NT2/D1 (cell line): Measurements from ENCODE around the gene IER5.
"Not testable (repeated sequence)": the region's sequence is repeated elsewhere in the genome, so short reads cannot be mapped to it uniquely, and the experiment has no call there.

ENCODE experiments used
- DNase-seq: peaks from one replicate; pipeline ENCODE4 v3.0.0-alpha.2; 2011; ENCODE audit warnings: low read depth, low spot score
- H3K27me3 ChIP-seq: 2 replicates; pipeline ENCODE4 v1.6.0; 2011; ENCODE audit warnings: mild to moderate bottlenecking; ENCODE audit not compliant: insufficient read length, insufficient read depth
- H3K36me3 ChIP-seq: 2 replicates; pipeline ENCODE4 v1.6.1; 2011; ENCODE audit warnings: mild to moderate bottlenecking, low read length, mixed read lengths; ENCODE audit not compliant: insufficient read depth, insufficient read length
- H3K4me1 ChIP-seq: 2 replicates; pipeline ENCODE4 v1.5.1; 2011; ENCODE audit not compliant: insufficient read depth, insufficient read length
- H3K4me3 ChIP-seq: 2 replicates; pipeline ENCODE4 v1.5.1; 2011; ENCODE audit warnings: low read depth; ENCODE audit not compliant: insufficient read length
- H3K9ac ChIP-seq: 2 replicates; pipeline ENCODE4 v1.6.0; 2011; ENCODE audit warnings: low read depth; ENCODE audit not compliant: insufficient read length
- H3K9me3 ChIP-seq: 2 replicates; pipeline ENCODE4 v1.5.1; 2011; ENCODE audit warnings: mild to moderate bottlenecking, low read length; ENCODE audit not compliant: insufficient read depth
- SUZ12 ChIP-seq: IDR thresholded peaks from 2 replicates; pipeline ENCODE4 v1.6.1; 2011; ENCODE audit not compliant: insufficient read length, insufficient read depth; ENCODE audit errors: extremely low read depth
- YY1 ChIP-seq: IDR thresholded peaks from 2 replicates; pipeline ENCODE4 v1.6.1; 2011; ENCODE audit not compliant: insufficient read length, insufficient read depth
- ZNF274 ChIP-seq: IDR thresholded peaks from 2 replicates; pipeline ENCODE4 v1.6.1; 2011; ENCODE audit warnings: mild to moderate bottlenecking, low read depth, low read length

IER5 gene

DNA sequence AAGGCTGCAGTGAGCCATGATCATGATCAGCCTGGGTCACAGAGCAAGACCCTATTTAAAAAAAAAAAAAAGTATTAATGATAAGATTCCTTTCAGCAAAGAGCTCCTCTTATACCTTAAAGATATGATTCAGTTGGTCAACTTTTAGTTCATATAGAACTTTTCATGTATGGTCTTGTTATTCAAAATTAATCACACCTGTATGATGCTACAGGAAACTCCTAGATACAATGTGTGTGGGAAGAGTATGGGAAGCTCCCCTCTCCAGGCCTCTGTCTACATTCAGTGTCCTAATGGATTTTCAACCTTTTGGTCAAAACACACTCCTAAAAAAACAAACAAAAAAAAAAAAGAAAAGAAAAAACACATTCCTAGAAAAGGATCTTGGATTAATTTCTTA lies 37.6 kb upstream of the IER5 start:
- no peaks in the 10 kb centered on the region for H3K36me3 ChIP-seq
- H3K9me3 ChIP-seq: peaks cover 3% of the 10 kb centered on the region; the same call in 1 of the 2 replicates
- no peak overlapping the region for H3K9ac ChIP-seq
- TF ChIP-seq SUZ12 (no peak), YY1 (no peak), ZNF274 (no peak)
- DNase-seq: no peak
- H3K27me3 ChIP-seq: no peaks in the 10 kb centered on the region
- no peak overlapping the region for H3K4me3 ChIP-seq
- no peaks in the 10 kb centered on the region for H3K4me1 ChIP-seq

DNA sequence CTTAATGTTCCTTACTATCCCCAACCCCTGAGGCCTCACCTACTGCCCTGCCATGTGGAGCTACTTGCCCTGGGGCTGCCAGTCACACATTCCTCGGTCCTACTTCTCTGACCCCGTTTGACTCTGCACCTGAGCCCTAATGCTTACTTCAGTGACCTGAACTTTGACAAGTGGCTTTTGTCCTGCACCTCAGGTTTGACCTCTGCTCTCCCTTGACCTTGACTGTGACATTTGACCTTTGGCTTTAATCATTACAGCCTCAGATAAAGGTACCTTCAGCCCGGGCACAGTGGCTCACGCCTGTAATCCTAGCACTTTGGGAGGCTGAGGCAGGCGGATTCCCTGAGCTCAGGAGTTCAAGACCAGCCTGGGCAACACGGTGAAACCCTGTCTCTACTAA lies 31.9 kb upstream of the IER5 start:
- DNase-seq: no peak
- H3K9ac ChIP-seq: no peak overlapping the region
- no peaks in the 10 kb centered on the region for H3K4me1 ChIP-seq
- H3K36me3 ChIP-seq: no peaks in the 10 kb centered on the region
- H3K9me3 ChIP-seq: peaks cover 7% of the 10 kb centered on the region
- H3K27me3 ChIP-seq: no peaks in the 10 kb centered on the region
- TF ChIP-seq ZNF274: no peak
- no peak for TF ChIP-seq SUZ12
- no peak for TF ChIP-seq YY1
- no peak overlapping the region for H3K4me3 ChIP-seq

DNA sequence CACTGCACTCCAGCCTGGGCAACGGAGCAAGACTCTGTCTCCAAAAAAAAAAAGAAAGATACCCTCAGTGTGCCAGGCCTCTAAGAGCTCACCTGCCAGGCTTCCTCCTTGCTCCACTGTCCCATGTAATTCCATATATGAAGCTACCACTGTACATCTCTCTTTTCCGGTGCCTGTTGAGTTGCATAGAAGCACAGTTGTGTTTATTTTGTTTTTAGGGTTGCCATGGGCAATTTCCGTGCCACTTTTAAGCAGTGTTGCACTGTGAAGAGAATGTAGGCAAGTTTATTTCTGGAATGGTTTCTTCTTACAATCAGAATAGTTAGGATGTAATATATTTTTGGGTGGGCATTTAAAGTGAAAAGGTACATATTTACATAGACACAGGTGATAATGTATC lies 31.4 kb upstream of the IER5 start:
- DNase-seq: no peak
- no peaks in the 10 kb centered on the region for H3K27me3 ChIP-seq
- H3K4me3 ChIP-seq: no peak overlapping the region
- TF ChIP-seq SUZ12 (no peak), YY1 (no peak), ZNF274 (no peak)
- H3K9me3 ChIP-seq: peaks cover 7% of the 10 kb centered on the region
- H3K9ac ChIP-seq: no peak overlapping the region
- H3K4me1 ChIP-seq: no peaks in the 10 kb centered on the region
- H3K36me3 ChIP-seq: no peaks in the 10 kb centered on the region

DNA sequence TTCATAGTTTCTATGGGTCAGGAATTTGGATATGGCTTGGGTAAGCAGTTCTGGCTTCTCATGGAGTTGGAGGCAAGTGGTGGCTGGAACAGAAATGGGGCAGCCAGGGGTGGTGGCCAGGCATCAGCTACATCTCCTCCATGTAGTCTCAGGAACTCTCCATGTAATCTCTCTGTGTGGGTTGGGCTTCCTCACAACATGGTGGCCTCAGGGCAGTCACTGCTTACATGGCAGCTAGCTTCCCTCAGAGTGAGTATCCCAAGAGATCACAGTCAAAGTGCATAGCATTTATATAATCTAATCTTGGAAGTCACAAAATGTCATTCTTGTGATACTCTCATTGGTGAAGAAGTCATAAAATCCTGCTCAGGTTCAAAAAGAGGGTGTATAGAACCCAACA lies 29.1 kb upstream of the IER5 start:
- TF ChIP-seq YY1 (no peak), ZNF274 (no peak), SUZ12 (no peak)
- Histone ChIP-seq H3K4me3 (no peak overlapping the region), H3K27me3 (no peaks in the 10 kb centered on the region), H3K9ac (no peak overlapping the region), H3K4me1 (peaks cover 3% of the 10 kb centered on the region), H3K9me3 (peaks cover 7% of the 10 kb centered on the region), H3K36me3 (no peaks in the 10 kb centered on the region)
- DNase-seq: no peak

DNA sequence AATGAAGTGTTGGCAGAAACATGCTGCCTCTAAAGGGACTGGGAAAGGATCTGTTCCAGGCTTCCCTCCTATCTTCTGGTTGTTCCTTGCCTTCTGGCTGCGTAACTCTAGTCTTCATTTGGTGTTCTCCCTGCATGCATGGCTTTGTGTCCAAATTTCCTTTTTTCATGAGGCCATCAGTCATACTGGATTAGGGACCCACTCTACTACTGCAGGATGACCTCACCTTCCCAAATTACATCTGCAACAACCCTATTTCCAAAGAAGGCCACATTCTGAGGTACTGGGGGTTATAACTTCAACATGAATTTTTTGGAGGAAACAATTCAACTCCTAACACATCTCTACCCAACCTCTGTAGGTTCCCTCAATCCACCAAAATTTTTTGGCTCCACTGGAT lies 28.4 kb upstream of the IER5 start:
- no peak overlapping the region for H3K9ac ChIP-seq
- H3K27me3 ChIP-seq: no peaks in the 10 kb centered on the region
- TF ChIP-seq YY1 (no peak), ZNF274 (no peak), SUZ12 (no peak)
- H3K4me1 ChIP-seq: peaks cover 3% of the 10 kb centered on the region
- no peaks in the 10 kb centered on the region for H3K36me3 ChIP-seq
- no peak for DNase-seq
- peaks cover 7% of the 10 kb centered on the region for H3K9me3 ChIP-seq
- H3K4me3 ChIP-seq: no peak overlapping the region

DNA sequence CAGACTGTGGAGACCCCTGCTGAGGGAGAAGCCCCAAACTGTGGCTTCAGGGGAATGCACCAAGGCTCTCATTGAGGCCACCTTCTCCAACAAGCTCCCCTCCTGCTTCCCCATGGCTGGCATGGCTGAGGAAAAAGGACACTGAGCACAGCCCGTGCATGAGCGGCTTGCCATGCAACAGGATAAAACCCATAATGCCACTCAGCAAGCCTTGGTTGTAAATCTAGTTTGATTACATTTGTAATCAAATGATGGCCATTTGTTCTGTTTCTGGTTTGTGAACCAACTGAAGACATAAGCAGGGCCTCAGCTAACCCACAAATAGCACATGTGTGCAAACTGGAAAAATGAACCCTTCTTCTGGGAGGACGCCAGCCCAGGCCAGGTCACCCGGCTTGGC lies 27.6 kb upstream of the IER5 start:
- not testable (repeated sequence) for DNase-seq, H3K36me3 ChIP-seq, H3K4me1 ChIP-seq, H3K27me3 ChIP-seq, H3K9ac ChIP-seq, H3K4me3 ChIP-seq, H3K9me3 ChIP-seq

DNA sequence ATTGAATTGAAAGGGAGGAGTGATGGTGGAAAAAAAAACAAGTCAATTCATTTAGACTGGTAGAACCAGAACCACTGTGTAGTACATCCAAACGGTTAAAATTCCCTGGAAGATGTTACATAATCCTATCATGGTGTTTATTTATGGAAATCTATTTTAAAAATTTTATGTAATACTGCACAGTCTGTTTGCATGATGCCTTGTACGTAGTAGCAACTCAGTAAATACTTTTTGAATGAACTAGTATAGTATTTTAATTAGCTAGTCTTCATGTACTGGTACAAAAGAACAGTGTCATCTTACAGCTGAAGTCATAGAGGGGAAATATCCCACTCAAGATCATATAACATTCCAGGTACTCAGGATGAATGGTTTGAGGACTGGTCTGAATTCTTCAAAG lies 27.0 kb upstream of the IER5 start:
- Histone ChIP-seq H3K9me3 (peaks cover 7% of the 10 kb centered on the region), H3K4me1 (peaks cover 3% of the 10 kb centered on the region), H3K9ac (no peak overlapping the region), H3K36me3 (no peaks in the 10 kb centered on the region), H3K4me3 (no peak overlapping the region), H3K27me3 (no peaks in the 10 kb centered on the region)
- TF ChIP-seq SUZ12: no peak
- no peak for TF ChIP-seq YY1
- no peak for TF ChIP-seq ZNF274
- DNase-seq: no peak
